Endothelial cell of umbilical vein (primary cell): ENCODE results near the gene NFS1.

Experiments used
- CTCF ChIP-seq, 2 donors: IDR thresholded peaks; 1 replicate in 1 of 2; 2 replicates in 1 of 2; pipeline ENCODE4 v1.5.1; 2011; ENCODE audit warnings: low read length in 2 of 2, mild to moderate bottlenecking in 2 of 2, moderate library complexity in 2 of 2, control low read depth in 1 of 2, inconsistent platforms in 1 of 2, low read depth in 1 of 2; ENCODE audit not compliant: insufficient read depth in 1 of 2; ENCODE audit errors: extremely low read depth in 1 of 2
- EZH2 ChIP-seq: IDR thresholded peaks from 2 replicates; pipeline ENCODE4 v1.6.1; 2012; ENCODE audit warnings: borderline replicate concordance, low read depth, mild to moderate bottlenecking, moderate library complexity, low read length, inconsistent platforms; ENCODE audit not compliant: severe bottlenecking
- GATA2 ChIP-seq: IDR thresholded peaks from 2 replicates; pipeline ENCODE4 v1.7.0; 2011; ENCODE audit warnings: low read depth, mild to moderate bottlenecking, moderate library complexity, mixed read lengths, low read length; ENCODE audit not compliant: insufficient read length, insufficient read depth
- JUN ChIP-seq: IDR thresholded peaks from 2 replicates; pipeline ENCODE4 v1.6.1; 2011; ENCODE audit warnings: borderline replicate concordance, low read depth; ENCODE audit not compliant: insufficient read length, insufficient read depth
- MAX ChIP-seq: IDR thresholded peaks from 2 replicates; pipeline ENCODE4 v1.6.1; 2011; ENCODE audit not compliant: insufficient read depth, insufficient read length
- MYC ChIP-seq: IDR thresholded peaks from one replicate; pipeline ENCODE4 v1.6.1; 2011; ENCODE audit warnings: mild to moderate bottlenecking, low read depth, low read length
- POLR2A ChIP-seq: IDR thresholded peaks from 2 replicates; pipeline ENCODE4 v1.6.1; 2012; ENCODE audit warnings: low read depth, mild to moderate bottlenecking, control low read depth, low read length
- POLR2AphosphoS5 ChIP-seq: IDR thresholded peaks from 2 replicates; pipeline ENCODE4 v1.6.1; 2012; ENCODE audit warnings: low read depth, mild to moderate bottlenecking, control low read depth, low read length, moderate library complexity; ENCODE audit not compliant: insufficient read depth

- TF ChIP-seq CTCF (IDR thresholded peaks at IDR 0.05; ENCODE audit: extremely low read depth in 1 of 2, insufficient read depth in 1 of 2, low read depth in 1 of 2, low read length in 2 of 2), result no peak
- TF ChIP-seq JUN, result no peak
- TF ChIP-seq EZH2, result no peak
- no peak for TF ChIP-seq POLR2A
- no peak for TF ChIP-seq POLR2AphosphoS5
- TF ChIP-seq MYC, result no peak
- TF ChIP-seq GATA2, result no peak
- TF ChIP-seq MAX, result no peak
These were observed 20.0 kb upstream of the NFS1 start for GRCh38 chr20:35718972-35719635.
